Nephron (organoid): ENCODE data around the gene CORO2B.

ENCODE experiments used
- H3K27ac Mint-ChIP-seq, 3 experiments: 2 replicates each; pipeline ENCODE4 v1.8.0; 2020; ENCODE audit warnings: mixed read lengths in 3 of 3, mild to moderate bottlenecking in 2 of 3, moderate library complexity in 1 of 3
- H3K27me3 Mint-ChIP-seq: 2 replicates; pipeline ENCODE4 v1.8.0; 2021; ENCODE audit warnings: low read depth, mild to moderate bottlenecking, moderate library complexity, mixed read lengths
- H3K36me3 Mint-ChIP-seq: 2 replicates; pipeline ENCODE4 v1.8.0; 2020; ENCODE audit warnings: low read depth, mixed read lengths
- H3K4me1 Mint-ChIP-seq: 2 replicates; pipeline ENCODE4 v1.8.0; 2020; ENCODE audit warnings: mixed read lengths
- H3K4me3 Mint-ChIP-seq, 3 experiments: 2 replicates each; pipeline ENCODE4 v1.8.0; 2020; ENCODE audit warnings: mild to moderate bottlenecking in 3 of 3, mixed read lengths in 3 of 3, moderate library complexity in 2 of 3
- H3K9me3 Mint-ChIP-seq: 2 replicates; pipeline ENCODE4 v1.8.0; 2020; ENCODE audit warnings: mixed read lengths
- CTCF ChIP-seq, 3 experiments: fragments of 200-600 bp; sonication (generic); IDR thresholded peaks; one replicate each; pipeline ENCODE4 v1.5.0; 2021; ENCODE audit warnings: antibody characterized with exemption in 3 of 3; ENCODE audit not compliant: unreplicated experiment in 3 of 3

Gene CORO2B

GRCh38 chr15:68684476-68684875 lies 105.7 kb downstream of the CORO2B start:
- no peak overlapping the region for H3K27ac Mint-ChIP-seq
- H3K4me1 Mint-ChIP-seq, result peaks cover 6% of the 10 kb centered on the region
- no peaks in the 10 kb centered on the region for H3K9me3 Mint-ChIP-seq
- no peaks in the 10 kb centered on the region for H3K36me3 Mint-ChIP-seq
- TF ChIP-seq CTCF (IDR thresholded peaks at IDR 0.05; ENCODE audit: unreplicated experiment in 3 of 3), result no peak
- H3K4me3 Mint-ChIP-seq, result no peak overlapping the region
- H3K27me3 Mint-ChIP-seq, result no peaks in the 10 kb centered on the region

- Mint-ChIP-seq H3K27me3 (no peaks in the 10 kb centered on the region), H3K4me3 (no peak overlapping the region), H3K27ac (no peak overlapping the region), H3K36me3 (no peaks in the 10 kb centered on the region), H3K9me3 (no peaks in the 10 kb centered on the region), H3K4me1 (peaks cover 12% of the 10 kb centered on the region)
- no peak for TF ChIP-seq CTCF (IDR thresholded peaks at IDR 0.05; ENCODE audit: unreplicated experiment in 3 of 3)
Observed at GRCh38 chr15:68687136-68687735, 108.4 kb downstream of the CORO2B start.

- Mint-ChIP-seq H3K4me3 (no peak overlapping the region), H3K27ac (no peak overlapping the region), H3K27me3 (peaks cover 4% of the 10 kb centered on the region), H3K9me3 (no peaks in the 10 kb centered on the region), H3K36me3 (peaks cover 8% of the 10 kb centered on the region), H3K4me1 (peaks cover 18% of the 10 kb centered on the region)
- TF ChIP-seq CTCF (IDR thresholded peaks at IDR 0.05; ENCODE audit: unreplicated experiment in 3 of 3), result no peak
Observed at GRCh38 chr15:68691705-68692104, 112.9 kb downstream of the CORO2B start.

- H3K4me3 Mint-ChIP-seq, result peak overlapping the region in 1 of 3 experiments; percentile 3
- peaks cover 4% of the 10 kb centered on the region for H3K27me3 Mint-ChIP-seq
- no peak for TF ChIP-seq CTCF (IDR thresholded peaks at IDR 0.05; ENCODE audit: unreplicated experiment in 3 of 3)
- peaks cover 14% of the 10 kb centered on the region for H3K36me3 Mint-ChIP-seq
- H3K9me3 Mint-ChIP-seq, result no peaks in the 10 kb centered on the region
- H3K27ac Mint-ChIP-seq, result no peak overlapping the region
- H3K4me1 Mint-ChIP-seq, result peaks cover 24% of the 10 kb centered on the region
Observed at GRCh38 chr15:68693071-68693470, 114.3 kb downstream of the CORO2B start.

GRCh38 chr15:68694111-68694510 lies 115.3 kb downstream of the CORO2B start:
- TF ChIP-seq CTCF (IDR thresholded peaks at IDR 0.05; ENCODE audit: unreplicated experiment in 3 of 3), result no peak
- Mint-ChIP-seq H3K4me1 (peaks cover 32% of the 10 kb centered on the region), H3K4me3 (no peak overlapping the region), H3K36me3 (peaks cover 14% of the 10 kb centered on the region), H3K27me3 (peaks cover 7% of the 10 kb centered on the region), H3K9me3 (no peaks in the 10 kb centered on the region), H3K27ac (no peak overlapping the region)

- Mint-ChIP-seq H3K36me3 (peaks cover 14% of the 10 kb centered on the region), H3K27me3 (peaks cover 8% of the 10 kb centered on the region), H3K27ac (no peak overlapping the region), H3K4me3 (no peak overlapping the region), H3K4me1 (peaks cover 31% of the 10 kb centered on the region), H3K9me3 (no peaks in the 10 kb centered on the region)
- no peak for TF ChIP-seq CTCF (IDR thresholded peaks at IDR 0.05; ENCODE audit: unreplicated experiment in 3 of 3)
Observed at GRCh38 chr15:68695061-68695595, 116.3 kb downstream of the CORO2B start.
